K562 (cell line): ENCODE measurements around the gene RAD51D. TPM values are rescaled to one million over a fixed set of nuclear protein-coding genes. Genes with fewer than 3 reads are reported as not detected.
A peak's percentile ranks its signal among the peaks of the same experiment; 100 is the strongest.

ENCODE experiments used
- BACH1 ChIP-seq: fragments of 200-800 bp; sonication (Bioruptor generic); IDR thresholded peaks from 2 replicates; pipeline ENCODE4 v1.6.1; 2016; ENCODE audit warnings: missing genetic modification characterization, missing compliant biosample characterization
- FIP1L1 ChIP-seq: fragments of 200-400 bp; formaldehyde crosslinking; IDR thresholded peaks from 2 replicates; pipeline ENCODE4 v1.6.1; 2018; ENCODE audit warnings: mild to moderate bottlenecking, low read depth, low read length; ENCODE audit not compliant: poor library complexity, severe bottlenecking
- SRSF9 ChIP-seq: fragments of 200-400 bp; formaldehyde crosslinking; IDR thresholded peaks from 2 replicates; pipeline ENCODE4 v1.6.1; 2017; ENCODE audit warnings: low read depth, low read length, borderline replicate concordance
- TAF1 ChIP-seq: IDR thresholded peaks from 2 replicates; pipeline ENCODE4 v1.6.1; 2011; ENCODE audit warnings: mild to moderate bottlenecking, low read length, moderate library complexity; ENCODE audit not compliant: insufficient read depth, control insufficient read depth, severe bottlenecking; ENCODE audit errors: extremely low read depth
- U2AF1 ChIP-seq: fragments of 200-400 bp; formaldehyde crosslinking; optimal IDR thresholded peaks from 2 replicates; pipeline ENCODE3; 2017; ENCODE audit warnings: mild to moderate bottlenecking, low read depth, low read length, moderate library complexity
- polyA plus RNA-seq, 8 experiments: library from polyadenylated mRNA; depleted of rRNA in 4 of 8; stranded (reverse) in 5 of 8; unstranded in 3 of 8; fragments of >200 nt; fragmentation: Nextera tagmentation in 2 of 8; fragmentation: Illumina TruSeq in 1 of 8; extraction: Ambion mirVana in 2 of 8; extraction: Trizol in 1 of 8; gene quantifications; 2 replicates each; pipeline versions ENCODE4 v1.2.1 to v1.2.3, GENCODE V29; 2011 to 2014; ENCODE audit warnings: inconsistent platforms in 1 of 8, missing spikeins in 1 of 8
- total RNA-seq, 7 experiments: library from RNA; depleted of rRNA in 6 of 7; stranded (reverse); fragments of >200 nt in 6 of 7; fragmentation: Illumina TruSeq in 2 of 7; extraction: Trizol in 2 of 7; gene quantifications; 2 replicates each; pipeline versions ENCODE4 v1.2.1 to v1.2.3, GENCODE V29; 2011 to 2021; ENCODE audit warnings: low replicate concordance in 1 of 7
- TF ChIP-seq, protein P1 (sequence below), 2 experiments: fragments of 450-650 bp in 1 of 2; sonication (generic) in 1 of 2; formaldehyde crosslinking in 1 of 2; IDR thresholded peaks; 2 replicates each; pipeline versions ENCODE4 v1.7.1 to v1.9.0; 2016 to 2022; ENCODE audit warnings: inconsistent platforms in 1 of 2, mild to moderate bottlenecking in 1 of 2, missing genetic modification reagents in 1 of 2

RAD51D gene
- total and polyA plus RNA-seq, 9 of the 15 experiments (the other 6 are each of a cell fraction or from before 2014, with no cell fraction given): 2.2 to 16.9 (median 8.7) TPM

DNA sequence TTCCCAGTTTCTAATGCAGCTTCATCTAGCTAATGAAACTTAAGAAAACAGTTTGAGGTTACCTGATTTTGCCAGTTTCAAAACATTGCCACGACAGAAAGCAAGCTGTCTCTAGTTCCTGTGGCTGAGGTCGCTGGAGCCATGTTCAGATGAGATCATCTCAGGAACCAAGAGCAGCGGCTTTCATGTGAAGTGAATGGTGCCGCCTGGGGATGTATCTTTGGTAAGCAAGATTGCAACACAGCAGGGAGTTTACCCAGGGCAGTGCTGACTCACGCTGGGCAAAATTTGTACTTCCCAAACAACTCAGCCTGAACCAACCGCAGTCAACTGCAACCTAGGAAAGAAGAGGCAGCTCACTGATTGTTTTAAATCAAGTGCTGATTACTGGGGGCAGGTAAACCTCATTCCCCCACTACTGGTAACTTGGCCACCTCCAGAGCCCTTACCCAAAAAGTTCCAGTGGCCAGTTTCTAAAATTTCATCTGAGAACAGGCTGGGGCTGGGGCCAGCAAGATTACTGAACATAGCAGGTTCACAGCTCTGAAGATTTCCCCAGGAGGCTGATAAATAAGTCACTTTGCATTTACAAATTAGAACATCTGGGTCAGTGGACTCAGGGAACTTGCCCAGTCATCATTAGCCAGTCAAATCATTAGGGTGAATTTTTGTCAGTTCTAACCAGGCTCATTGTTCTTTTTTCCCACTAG, 56.0 kb downstream of the RAD51D start, which contains the start of gene RFFL (continued):
- TF ChIP-seq, protein P1, sequence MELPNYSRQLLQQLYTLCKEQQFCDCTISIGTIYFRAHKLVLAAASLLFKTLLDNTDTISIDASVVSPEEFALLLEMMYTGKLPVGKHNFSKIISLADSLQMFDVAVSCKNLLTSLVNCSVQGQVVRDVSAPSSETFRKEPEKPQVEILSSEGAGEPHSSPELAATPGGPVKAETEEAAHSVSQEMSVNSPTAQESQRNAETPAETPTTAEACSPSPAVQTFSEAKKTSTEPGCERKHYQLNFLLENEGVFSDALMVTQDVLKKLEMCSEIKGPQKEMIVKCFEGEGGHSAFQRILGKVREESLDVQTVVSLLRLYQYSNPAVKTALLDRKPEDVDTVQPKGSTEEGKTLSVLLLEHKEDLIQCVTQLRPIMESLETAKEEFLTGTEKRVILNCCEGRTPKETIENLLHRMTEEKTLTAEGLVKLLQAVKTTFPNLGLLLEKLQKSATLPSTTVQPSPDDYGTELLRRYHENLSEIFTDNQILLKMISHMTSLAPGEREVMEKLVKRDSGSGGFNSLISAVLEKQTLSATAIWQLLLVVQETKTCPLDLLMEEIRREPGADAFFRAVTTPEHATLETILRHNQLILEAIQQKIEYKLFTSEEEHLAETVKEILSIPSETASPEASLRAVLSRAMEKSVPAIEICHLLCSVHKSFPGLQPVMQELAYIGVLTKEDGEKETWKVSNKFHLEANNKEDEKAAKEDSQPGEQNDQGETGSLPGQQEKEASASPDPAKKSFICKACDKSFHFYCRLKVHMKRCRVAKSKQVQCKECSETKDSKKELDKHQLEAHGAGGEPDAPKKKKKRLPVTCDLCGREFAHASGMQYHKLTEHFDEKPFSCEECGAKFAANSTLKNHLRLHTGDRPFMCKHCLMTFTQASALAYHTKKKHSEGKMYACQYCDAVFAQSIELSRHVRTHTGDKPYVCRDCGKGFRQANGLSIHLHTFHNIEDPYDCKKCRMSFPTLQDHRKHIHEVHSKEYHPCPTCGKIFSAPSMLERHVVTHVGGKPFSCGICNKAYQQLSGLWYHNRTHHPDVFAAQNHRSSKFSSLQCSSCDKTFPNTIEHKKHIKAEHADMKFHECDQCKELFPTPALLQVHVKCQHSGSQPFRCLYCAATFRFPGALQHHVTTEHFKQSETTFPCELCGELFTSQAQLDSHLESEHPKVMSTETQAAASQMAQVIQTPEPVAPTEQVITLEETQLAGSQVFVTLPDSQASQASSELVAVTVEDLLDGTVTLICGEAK (IDR thresholded peaks at IDR 0.05): no peak
- TF ChIP-seq, protein P1 (CRISPR knock-in tag; IDR thresholded peaks at IDR 0.05): no peak
- TF ChIP-seq BACH1 (tag): peak; percentile 95
- no peak for TF ChIP-seq FIP1L1
- TF ChIP-seq U2AF1: no peak
- no peak for TF ChIP-seq SRSF9
- TF ChIP-seq TAF1: peak; percentile 67
